Uterus (tissue), 4 donors: ENCODE data around the gene ACTN1. TPM values are rescaled to one million over a fixed set of nuclear protein-coding genes. Genes with fewer than 3 reads are reported as not detected.

Experiments used
- DNase-seq, 2 donors: peaks; one replicate each; pipeline ENCODE4 v3.0.0-alpha.2; 2019 to 2020
- H3K27ac ChIP-seq, 2 donors: fragments of 200-600 bp; sonication (generic); 1 replicate in 1 of 2; 2 replicates in 1 of 2; pipeline ENCODE4 v1.5.1; 2016 to 2018
- H3K27me3 ChIP-seq, 2 donors: fragments of 200-600 bp; sonication (generic); one replicate each; pipeline ENCODE4 v1.5.1; 2018 to 2019; ENCODE audit warnings: control low read depth in 1 of 2
- H3K36me3 ChIP-seq, 2 donors: fragments of 200-600 bp; sonication (generic); one replicate each; pipeline ENCODE4 v1.5.1; 2019; ENCODE audit warnings: control low read depth in 1 of 2
- H3K4me1 ChIP-seq, 2 donors: fragments of 200-600 bp; sonication (generic); one replicate each; pipeline ENCODE4 v1.5.1; 2018 to 2019; ENCODE audit warnings: control low read depth in 1 of 2
- H3K4me3 ChIP-seq, 2 donors: fragments of 200-600 bp; sonication (generic); 1 replicate in 1 of 2; 2 replicates in 1 of 2; pipeline ENCODE4 v1.5.1; 2018 to 2019; ENCODE audit warnings: mild to moderate bottlenecking in 1 of 2
- H3K9me3 ChIP-seq, 2 donors: fragments of 200-600 bp; sonication (generic); one replicate each; pipeline ENCODE4 v1.5.1; 2019; ENCODE audit warnings: control low read depth in 1 of 2
- CTCF ChIP-seq, 4 experiments: fragments of 200-600 bp in 2 of 4; fragments of 450-650 bp in 2 of 4; sonication (generic) in 2 of 4; IDR thresholded peaks; one replicate each; pipeline ENCODE4 v1.5.1; 2016 to 2019; ENCODE audit warnings: antibody characterized with exemption in 4 of 4, mild to moderate bottlenecking in 2 of 4, moderate library complexity in 1 of 4
- POLR2A ChIP-seq, 2 donors: fragments of 450-650 bp; IDR thresholded peaks; one replicate each; pipeline ENCODE4 v1.6.1; 2016; ENCODE audit warnings: antibody characterized with exemption in 2 of 2, mild to moderate bottlenecking in 1 of 2, moderate library complexity in 1 of 2
- intact Hi-C: fragments of 100-400 bp; cut with DNase I; formaldehyde crosslinking; loops from one replicate; pipeline ENCODE4 v1.15.1; 2023; ENCODE audit warnings: low total_unique reads
- total RNA-seq, 4 donors: library from RNA; depleted of rRNA in 3 of 4; stranded (reverse); fragments of >200 nt in 3 of 4; gene quantifications; one replicate each; pipeline versions ENCODE4 v1.1.0 to v1.2.4, GENCODE V29; 2014 to 2023
- donor health status: DM: yes; HTN: yes; CAD: no.

ACTN1 gene
- total RNA-seq, 4 donors from 2014 or later, result 147 to 538 (median 343) TPM

GRCh38 chr14:68897559-68898155 is 81.4 kb downstream of the ACTN1 start:
- Histone ChIP-seq H3K36me3 (no peaks in the 10 kb centered on the region), H3K27me3 (no peaks in the 10 kb centered on the region), H3K9me3 (no peaks in the 10 kb centered on the region), H3K4me1 (no peaks in the 10 kb centered on the region), H3K4me3 (no peak overlapping the region), H3K27ac (peak overlapping the region in 1 of 2 donors; percentile 44)
- TF ChIP-seq POLR2A (IDR thresholded peaks at IDR 0.05) (no peak), CTCF (IDR thresholded peaks at IDR 0.05) (no peak)
- intact Hi-C loops, result no loop called here
- no peak for DNase-seq

- peak overlapping the region; percentile 11 to 39 for H3K27ac ChIP-seq
- DNase-seq, result no peak
- no peaks in the 10 kb centered on the region for H3K36me3 ChIP-seq
- no peaks in the 10 kb centered on the region for H3K4me1 ChIP-seq
- TF ChIP-seq CTCF (IDR thresholded peaks at IDR 0.05), result no peak
- TF ChIP-seq POLR2A (IDR thresholded peaks at IDR 0.05), result no peak
- H3K9me3 ChIP-seq, result no peaks in the 10 kb centered on the region
- no peak overlapping the region for H3K4me3 ChIP-seq
- no peaks in the 10 kb centered on the region for H3K27me3 ChIP-seq
- intact Hi-C loops, result no loop called here
Measured at GRCh38 chr14:68896132-68896531, 83.0 kb downstream of the ACTN1 start.

GRCh38 chr14:68894802-68895703 is 84.0 kb downstream of the ACTN1 start:
- no peaks in the 10 kb centered on the region for H3K36me3 ChIP-seq
- H3K27me3 ChIP-seq, result no peaks in the 10 kb centered on the region
- intact Hi-C loops, result no loop called here
- no peak overlapping the region for H3K4me3 ChIP-seq
- peak overlapping the region; percentile 11 to 52 for H3K27ac ChIP-seq
- H3K9me3 ChIP-seq, result no peaks in the 10 kb centered on the region
- TF ChIP-seq CTCF (IDR thresholded peaks at IDR 0.05) (no peak), POLR2A (IDR thresholded peaks at IDR 0.05) (no peak)
- no peak for DNase-seq
- H3K4me1 ChIP-seq, result no peaks in the 10 kb centered on the region

GRCh38 chr14:68894123-68894522 is 85.0 kb downstream of the ACTN1 start:
- H3K36me3 ChIP-seq, result no peaks in the 10 kb centered on the region
- TF ChIP-seq POLR2A (IDR thresholded peaks at IDR 0.05) (no peak), CTCF (IDR thresholded peaks at IDR 0.05) (no peak)
- DNase-seq, result peak in 1 of 2 donors; percentile 47
- H3K27me3 ChIP-seq, result no peaks in the 10 kb centered on the region
- H3K9me3 ChIP-seq, result no peaks in the 10 kb centered on the region
- intact Hi-C loops, result no loop called here
- H3K27ac ChIP-seq, result peak overlapping the region; percentile 25 to 52
- no peaks in the 10 kb centered on the region for H3K4me1 ChIP-seq
- no peak overlapping the region for H3K4me3 ChIP-seq

GRCh38 chr14:68893566-68893965 is 85.5 kb downstream of the ACTN1 start:
- Histone ChIP-seq H3K4me3 (no peak overlapping the region), H3K4me1 (no peaks in the 10 kb centered on the region), H3K27me3 (no peaks in the 10 kb centered on the region), H3K36me3 (no peaks in the 10 kb centered on the region), H3K27ac (peak overlapping the region; percentile 25 to 52), H3K9me3 (no peaks in the 10 kb centered on the region)
- DNase-seq, result no peak
- intact Hi-C loops, result no loop called here
- no peak for TF ChIP-seq CTCF (IDR thresholded peaks at IDR 0.05)
- TF ChIP-seq POLR2A (IDR thresholded peaks at IDR 0.05), result no peak
